Suppressor macrophage treated with lipopolysaccharide for 4 hours (primary cell): ENCODE data around the gene AIG1.
"Not testable (repeated sequence)": the region's sequence is repeated elsewhere in the genome, so short reads cannot be mapped to it uniquely, and the experiment has no call there.

ENCODE experiments used
- DNase-seq: peaks from one replicate; pipeline ENCODE4 v3.0.0-alpha.2; 2020

Gene AIG1

GRCh38 chr6:143060806-143061596 is at the start of gene AIG1:
Gene AIG1, plus strand, starts transcription at chr6:143060889. Its CDS starts 37 bp downstream, at chr6:143060926.
- DNase-seq = no peak

DNA sequence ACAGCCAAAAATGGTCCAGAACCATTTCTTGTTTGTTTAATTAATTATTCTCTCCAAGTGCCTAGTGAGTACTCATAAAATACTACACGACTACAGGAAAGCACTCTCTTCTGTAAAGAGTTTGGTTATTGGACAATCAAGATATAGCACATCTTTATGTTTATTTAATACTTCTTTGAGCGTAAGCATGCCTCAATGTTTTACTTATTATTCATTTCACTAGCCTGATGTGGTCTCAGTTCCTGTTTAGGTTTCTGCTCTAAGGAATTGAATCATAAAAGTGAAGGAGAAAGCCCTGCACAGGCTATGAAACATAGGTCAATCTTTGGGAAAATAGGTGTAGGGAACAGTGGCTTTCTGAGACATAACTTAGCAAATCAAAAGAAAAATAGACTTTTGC is 45.9 kb upstream of the AIG1 start:
- no peak for DNase-seq

GRCh38 chr6:143015300-143015706 is 45.4 kb upstream of the AIG1 start:
- DNase-seq = peak; percentile 63

GRCh38 chr6:143018955-143019354 is 41.7 kb upstream of the AIG1 start:
- DNase-seq = no peak

DNA sequence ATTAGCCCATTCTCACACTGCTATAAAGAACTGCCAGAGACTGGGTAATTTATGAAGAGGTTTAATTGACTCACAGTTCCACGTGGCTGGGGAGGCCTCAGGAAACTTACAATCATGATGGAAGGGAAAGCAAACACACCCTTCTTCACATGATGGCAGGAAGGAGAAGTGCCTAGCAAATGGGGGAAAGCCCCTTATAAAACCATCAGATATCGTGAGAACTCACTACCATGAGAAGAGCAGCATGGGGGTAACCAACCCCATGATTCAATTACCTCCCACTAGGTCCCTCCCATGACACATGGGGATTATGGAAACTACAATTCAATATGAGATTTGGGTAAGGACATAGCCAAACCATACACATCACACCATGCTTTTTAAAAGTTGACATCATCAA is 39.8 kb upstream of the AIG1 start:
- DNase-seq = not testable (repeated sequence)

- no peak for DNase-seq
These were observed 39.1 kb upstream of the AIG1 start for GRCh38 chr6:143021543-143021942.

- DNase-seq = no peak
These were observed 38.1 kb upstream of the AIG1 start for GRCh38 chr6:143022587-143022986.

DNA sequence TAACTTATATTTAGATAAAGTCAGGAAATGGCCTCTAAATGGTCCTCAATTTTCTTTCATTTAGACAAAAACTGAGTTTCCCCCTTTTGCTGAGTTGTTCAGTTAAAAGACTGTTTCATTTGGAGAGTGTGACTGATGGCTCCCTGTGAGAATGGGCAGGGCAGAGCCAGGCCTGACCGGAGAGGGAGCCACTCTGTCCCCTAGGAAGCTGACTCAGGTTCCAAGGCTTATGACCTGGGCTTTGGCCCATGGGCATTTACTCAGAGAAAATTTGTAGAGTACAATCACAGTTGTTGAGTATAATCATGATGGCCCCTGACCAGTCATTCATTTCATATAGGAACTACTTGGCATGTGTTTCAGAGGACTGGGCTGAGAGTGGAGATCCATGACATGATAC is 37.0 kb upstream of the AIG1 start:
- DNase-seq = no peak

DNA sequence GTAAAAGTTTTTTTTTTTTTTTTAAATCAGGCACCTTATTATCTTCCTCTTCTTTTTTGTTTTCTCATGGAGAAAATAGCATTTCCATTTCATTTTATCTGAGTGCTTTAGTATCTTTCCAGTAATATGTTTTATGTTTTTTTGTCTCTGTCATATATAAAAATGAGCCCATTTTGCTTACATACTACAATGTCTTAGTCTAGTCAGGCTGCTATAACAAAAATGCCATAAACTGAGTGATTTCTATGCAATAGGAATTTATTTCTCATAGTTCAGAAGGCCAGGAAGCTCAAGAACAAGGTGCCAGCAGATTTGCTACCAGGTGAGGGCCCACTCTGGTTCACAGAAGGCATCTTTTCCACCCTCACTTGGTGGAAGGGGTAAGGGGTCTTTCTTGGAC is 35.7 kb upstream of the AIG1 start:
- no peak for DNase-seq

DNA sequence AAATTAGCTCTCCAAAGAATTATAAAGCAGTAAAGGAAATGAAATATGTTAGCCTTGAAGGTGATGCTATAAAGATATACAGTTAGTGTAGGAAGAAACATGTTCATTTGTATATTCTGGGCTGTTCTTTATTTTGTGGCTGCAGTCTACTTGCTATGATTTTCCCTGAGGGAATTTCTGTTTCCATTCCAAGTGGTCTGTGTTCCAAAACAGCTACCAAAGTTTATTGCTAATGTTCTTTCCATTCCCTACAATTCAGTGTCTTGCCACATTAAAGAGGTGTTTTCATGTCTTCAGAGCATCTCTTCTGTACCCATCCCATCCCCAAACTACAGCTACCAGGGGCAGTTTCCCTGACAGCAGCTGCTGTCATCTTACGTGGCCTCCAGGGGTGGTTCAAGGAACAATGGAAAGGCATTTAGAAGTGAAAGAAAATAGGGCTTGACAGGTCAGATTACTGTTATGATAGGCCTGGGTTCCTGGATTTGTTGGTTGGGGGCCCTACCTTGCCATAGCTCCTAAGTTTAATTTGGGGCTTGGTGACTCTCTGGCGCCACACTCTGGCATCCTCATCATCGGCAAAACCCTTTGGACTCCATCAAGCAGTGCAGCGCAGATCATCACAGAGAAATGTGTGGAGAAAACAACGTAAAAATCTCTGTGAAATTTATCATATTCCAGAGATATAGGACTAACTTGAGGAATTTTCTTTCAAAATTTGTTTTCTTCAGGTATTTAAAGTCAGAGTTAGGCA is 33.8 kb upstream of the AIG1 start:
- peak; percentile 57 for DNase-seq

GRCh38 chr6:143034689-143035334 is 25.9 kb upstream of the AIG1 start:
- DNase-seq = no peak

DNA sequence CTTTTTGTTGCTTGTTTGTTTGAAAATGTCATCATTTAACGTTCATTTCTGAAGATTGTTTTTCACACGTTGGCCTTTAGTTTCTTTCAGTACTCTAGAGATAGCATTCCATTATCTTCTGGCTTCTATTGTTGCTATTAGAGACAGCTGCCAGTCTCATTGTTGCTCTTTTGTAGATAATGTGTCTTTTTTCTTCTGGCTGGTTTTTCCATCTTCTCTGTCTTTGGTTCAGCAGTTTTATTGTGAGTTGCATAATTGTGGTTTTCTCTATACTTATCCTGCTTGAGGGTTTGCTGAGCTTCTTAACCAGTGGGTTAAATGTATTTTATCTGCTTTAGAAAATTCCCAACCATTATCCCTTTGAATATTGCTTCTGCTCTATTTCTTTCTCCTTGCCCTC is 23.2 kb upstream of the AIG1 start:
- no peak for DNase-seq

- no peak for DNase-seq
These were observed 21.9 kb upstream of the AIG1 start for GRCh38 chr6:143038833-143039232.

GRCh38 chr6:143039548-143039947 is 21.1 kb upstream of the AIG1 start:
- DNase-seq = no peak

DNA sequence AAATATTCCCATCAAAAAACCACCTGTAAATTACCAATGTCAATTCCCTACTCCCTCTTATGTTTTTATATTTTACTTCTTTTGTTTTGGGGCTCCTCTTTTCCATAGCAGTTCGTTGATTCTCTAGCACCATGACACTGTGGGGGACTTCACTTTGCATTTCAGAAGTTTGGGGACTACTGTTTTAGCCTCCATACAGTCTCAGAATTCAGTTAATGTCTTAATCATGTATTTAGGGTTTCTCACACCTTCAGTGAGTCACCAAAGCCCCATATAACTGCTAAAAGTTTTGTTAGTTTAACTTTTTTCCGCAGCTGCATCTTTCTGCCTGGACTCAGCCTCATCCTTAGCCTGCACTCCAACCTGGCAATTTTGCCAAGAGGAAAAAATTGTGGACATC is 20.7 kb upstream of the AIG1 start:
- DNase-seq = no peak

DNA sequence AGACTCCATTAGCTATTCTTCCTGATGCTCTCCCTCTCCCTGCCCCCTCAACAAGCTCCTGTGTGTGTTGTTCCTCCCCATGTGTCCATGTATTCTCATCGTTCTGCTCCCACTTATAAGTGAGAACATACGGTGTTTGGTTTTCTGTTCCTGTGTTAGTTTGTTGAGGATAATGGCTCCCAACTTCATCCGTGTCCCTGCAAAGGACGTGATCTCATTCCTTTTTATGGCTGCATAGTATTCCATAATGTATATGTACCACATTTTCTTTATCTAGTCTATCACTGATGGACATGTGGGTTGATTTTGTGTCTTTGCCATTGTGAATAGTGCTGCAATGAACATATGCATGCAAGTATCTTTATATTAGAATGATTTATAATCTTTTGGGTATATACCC is 16.3 kb upstream of the AIG1 start:
- not testable (repeated sequence) for DNase-seq

GRCh38 chr6:143049611-143050010 is 11.1 kb upstream of the AIG1 start:
- no peak for DNase-seq

DNA sequence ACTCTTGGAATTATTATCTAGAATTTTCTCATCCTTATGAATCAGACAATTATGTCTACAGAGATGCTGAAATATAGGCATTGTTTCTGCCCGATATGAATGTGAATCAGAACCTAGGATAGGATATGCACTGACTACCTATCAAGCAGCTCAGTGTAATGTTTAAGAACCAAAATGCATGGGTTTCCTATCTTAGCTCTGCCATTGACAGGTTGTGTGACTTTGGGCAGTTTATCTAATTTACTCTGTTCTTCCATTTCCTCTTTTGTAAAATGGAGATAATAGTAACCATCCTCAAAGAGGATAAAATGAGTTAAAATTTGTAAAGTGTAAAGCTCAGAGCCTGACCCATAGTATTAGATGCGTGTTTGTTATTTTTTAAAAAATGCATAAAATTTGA is 10.2 kb upstream of the AIG1 start:
- DNase-seq = no peak

- DNase-seq = no peak
These were observed 8.4 kb upstream of the AIG1 start for GRCh38 chr6:143052282-143052681.

GRCh38 chr6:143053856-143054255 is 6.8 kb upstream of the AIG1 start:
- no peak for DNase-seq

DNA sequence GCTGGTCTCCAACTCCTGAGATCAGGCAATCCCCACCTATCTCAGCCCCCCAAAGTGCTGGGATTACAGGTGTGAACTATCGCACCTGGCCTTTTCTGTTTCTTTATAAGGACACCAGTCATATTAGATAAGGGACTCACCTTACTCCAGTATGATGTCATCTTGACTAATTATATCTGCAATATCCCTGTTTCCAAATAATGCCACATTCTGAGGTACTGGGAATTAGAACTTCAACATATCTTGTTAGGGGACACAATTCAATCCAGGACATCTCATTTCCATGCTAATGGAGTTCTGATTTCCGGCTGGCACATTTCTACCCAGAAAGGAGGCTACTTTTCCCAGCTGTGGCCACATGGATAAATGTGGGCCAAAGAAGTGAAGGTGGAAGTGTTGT is 6.4 kb upstream of the AIG1 start:
- DNase-seq = no peak

DNA sequence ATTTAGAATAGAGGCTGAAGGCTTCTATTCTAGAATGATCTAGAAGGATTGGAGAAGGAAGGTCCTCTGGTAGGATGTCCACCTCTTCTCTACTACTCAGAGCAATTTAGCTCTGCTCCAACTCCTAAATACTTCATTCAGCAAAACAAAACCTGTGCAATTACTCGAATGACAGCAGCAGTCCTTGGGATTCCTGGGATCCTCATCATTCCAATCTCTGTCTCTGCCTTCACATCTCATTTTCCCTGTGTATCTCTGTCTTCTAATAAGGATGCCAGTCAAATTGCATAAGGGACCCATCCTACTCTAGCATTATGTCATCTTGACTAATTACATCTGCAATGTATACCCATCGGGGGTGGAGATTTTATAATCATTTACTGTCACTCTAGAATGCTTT is 5.5 kb upstream of the AIG1 start:
- peak; percentile 21 for DNase-seq

DNA sequence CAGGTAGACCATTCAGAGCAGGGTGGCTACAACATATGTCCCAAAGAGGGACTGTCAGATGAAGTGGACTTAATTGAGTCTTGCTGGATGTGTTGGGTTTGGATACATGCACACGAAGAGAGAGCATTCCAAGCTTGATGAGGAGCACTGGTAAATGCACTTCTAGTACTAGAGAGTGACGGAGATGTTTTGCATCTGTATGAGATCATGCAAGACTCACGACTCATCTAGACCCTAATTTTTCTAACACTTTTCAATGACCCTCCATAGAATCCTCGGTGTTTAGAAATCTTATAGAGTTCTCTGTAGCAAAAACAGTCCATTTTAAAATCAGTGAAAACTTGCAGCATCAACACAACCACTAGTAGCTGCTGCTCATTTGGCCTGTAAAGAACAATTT is 4.8 kb upstream of the AIG1 start:
- DNase-seq = no peak

DNA sequence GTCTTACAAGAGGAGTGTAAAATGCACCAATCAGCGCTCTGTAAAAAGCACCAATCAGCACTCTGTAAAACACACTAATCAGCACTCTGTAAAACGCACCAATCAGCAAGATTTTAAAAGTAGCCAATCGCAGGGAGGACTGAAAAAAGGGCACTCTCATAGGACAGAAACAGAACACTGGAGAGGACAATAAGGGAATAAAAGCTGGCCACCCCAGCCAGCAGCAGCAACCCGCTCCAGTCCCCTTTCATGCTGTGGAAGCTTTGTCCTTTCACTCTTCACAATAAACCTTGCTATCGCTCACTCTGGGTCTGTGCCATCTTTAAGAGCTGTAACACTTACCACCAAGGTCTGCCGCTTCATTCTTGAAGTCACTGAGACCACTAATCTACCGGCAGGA is 1.7 kb upstream of the AIG1 start:
- no peak for DNase-seq
